GM21825 (cell line): ENCODE results near the gene MED20.

ENCODE experiments used
- ATAC-seq: cut with Tn5 transposase; IDR thresholded peaks from one replicate; pipeline ENCODE4 v1.9.1; 2021; ENCODE audit warnings: mild to moderate bottlenecking, moderate library complexity; ENCODE audit not compliant: unreplicated experiment

Gene MED20

DNA sequence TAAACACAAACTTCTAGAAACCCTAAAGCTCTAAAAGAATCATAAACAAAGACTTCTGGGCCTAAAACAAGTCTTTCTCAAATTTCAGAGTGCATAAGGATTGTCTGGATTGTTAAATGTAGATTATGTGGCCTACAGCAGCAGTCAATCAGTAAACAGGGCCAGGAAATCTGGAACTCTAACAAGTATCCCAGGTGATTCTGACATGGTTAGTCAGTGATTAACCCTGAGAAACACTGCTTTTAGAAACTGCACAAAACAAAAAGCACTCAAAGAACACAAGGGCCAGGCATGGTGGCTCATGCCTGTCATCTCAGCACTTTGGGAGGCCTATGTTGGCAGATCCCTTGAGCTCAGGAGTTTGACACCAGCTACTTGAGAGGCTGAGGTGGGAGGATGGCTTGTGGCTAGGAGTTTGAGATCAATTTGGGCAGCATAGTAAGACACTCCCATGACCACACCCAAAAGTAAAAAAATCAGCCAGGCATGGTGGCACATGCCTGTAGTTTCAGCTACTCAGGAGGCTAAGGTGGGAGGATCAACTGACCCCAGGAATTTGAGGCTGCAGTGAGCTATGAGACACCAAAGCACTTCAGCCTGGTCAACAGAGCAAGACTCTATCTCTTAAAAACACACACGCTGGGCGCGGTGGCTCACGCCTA, 5.9 kb downstream of the MED20 start:
- no peak for ATAC-seq

- no peak for ATAC-seq
Measured at GRCh38 chr6:41914343-41914742, 6.6 kb downstream of the MED20 start.

DNA sequence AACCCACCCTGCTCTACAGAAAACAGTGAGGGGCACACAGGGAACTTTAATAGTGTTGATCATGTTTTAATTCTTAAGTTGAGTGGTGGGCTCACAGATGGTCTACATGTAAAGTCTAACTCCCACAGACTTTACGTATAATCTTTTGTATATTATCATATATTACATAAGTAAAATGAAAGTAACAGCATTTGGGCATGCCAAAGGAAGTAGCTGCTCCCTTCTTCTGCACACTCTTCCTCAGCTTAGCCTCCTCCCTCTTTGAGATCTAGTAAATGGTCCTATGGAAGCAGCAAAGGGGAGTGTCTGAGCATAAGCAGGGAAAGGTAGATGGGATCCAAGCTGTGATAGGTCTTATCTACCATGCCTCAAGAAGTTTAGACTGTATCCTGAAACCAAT, 11.2 kb downstream of the MED20 start:
- ATAC-seq: no peak

DNA sequence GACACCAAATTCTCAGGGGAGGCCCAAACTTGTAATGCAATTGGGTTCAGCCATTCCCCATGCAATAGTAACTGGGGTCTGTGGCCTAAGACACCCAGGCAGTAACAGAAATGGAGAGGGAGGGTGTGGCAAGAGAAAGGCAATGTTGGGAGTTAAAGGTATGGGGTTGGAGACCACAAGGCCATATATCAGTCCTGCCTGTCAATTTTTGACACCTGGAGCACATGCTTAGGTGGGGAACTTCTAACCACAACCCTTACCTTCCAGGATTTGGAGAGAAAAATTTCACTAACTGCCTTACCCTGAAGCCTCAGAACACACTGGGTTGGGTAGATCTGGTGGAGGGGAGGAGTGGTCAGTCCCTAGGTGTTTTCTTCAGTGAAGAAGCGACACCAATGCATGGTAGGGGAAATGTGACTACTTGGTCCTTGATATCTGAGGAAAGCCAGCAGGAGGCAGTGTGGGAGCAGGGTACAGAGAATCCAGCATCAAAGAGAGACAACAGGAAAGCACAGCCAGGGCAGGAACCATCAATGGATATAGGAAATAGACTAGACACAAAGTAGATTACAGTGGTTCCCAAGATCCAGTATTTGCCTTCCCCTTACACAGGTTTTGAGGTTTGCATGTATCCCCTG, 18.9 kb downstream of the MED20 start:
- no peak for ATAC-seq

- ATAC-seq: no peak
Measured at GRCh38 chr6:41900861-41901260, 20.1 kb downstream of the MED20 start.

GRCh38 chr6:41896281-41896680, 24.7 kb downstream of the MED20 start:
- no peak for ATAC-seq

DNA sequence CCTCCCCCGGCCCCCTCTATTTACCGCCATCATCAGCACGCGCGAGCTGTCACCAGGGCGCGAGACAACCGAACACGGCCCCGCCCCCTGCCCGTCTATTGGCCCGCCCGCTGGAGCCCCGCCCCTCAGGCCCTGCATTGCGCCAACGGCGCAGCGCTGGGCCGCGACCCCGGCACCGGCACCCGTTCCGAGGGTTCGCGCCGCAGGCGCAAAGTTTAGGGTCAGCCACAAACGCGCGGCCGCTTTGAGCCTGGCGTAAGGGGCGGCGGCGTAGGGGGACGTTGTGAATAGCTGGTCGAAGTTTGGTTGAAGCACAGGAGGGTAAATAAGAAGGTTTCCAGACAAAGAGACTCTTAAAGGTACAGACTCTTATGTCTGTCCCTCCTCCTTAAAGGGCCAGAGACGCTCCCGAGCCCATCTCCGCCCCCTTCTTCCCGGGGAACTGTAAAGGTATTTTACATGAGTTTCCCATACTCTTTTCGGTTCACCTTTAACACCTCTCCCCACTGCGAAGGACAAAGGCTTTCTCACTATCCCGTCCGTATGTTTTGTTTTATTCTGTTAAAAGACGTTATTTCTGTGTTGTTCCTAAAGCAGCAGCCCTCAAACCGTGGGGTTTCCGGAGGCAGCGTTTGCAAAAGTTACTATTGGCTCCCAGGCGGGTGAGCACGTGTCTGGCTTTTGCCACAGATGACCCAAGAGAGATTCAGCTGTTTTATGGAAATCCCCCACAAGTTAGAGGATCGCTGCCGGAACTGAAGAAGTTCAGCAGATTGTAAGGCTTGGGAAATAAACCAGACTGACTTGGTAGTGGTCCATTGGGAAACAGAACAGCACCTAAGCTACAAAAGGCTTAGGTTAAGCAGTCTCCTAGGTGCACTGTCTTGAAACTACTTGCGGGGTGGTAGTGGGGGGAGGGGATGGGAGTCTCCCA, 25.4 kb downstream of the MED20 start, which contains the start of gene USP49:
Gene USP49 (minus strand): TSS at position 76 of the 934 bp plus-strand sequence. CDS start 88,392 bp downstream, outside the sequence.
- peak; percentile 85 for ATAC-seq

- ATAC-seq: peak; percentile 29
Measured at GRCh38 chr6:41894366-41895299, 26.3 kb downstream of the MED20 start.

DNA sequence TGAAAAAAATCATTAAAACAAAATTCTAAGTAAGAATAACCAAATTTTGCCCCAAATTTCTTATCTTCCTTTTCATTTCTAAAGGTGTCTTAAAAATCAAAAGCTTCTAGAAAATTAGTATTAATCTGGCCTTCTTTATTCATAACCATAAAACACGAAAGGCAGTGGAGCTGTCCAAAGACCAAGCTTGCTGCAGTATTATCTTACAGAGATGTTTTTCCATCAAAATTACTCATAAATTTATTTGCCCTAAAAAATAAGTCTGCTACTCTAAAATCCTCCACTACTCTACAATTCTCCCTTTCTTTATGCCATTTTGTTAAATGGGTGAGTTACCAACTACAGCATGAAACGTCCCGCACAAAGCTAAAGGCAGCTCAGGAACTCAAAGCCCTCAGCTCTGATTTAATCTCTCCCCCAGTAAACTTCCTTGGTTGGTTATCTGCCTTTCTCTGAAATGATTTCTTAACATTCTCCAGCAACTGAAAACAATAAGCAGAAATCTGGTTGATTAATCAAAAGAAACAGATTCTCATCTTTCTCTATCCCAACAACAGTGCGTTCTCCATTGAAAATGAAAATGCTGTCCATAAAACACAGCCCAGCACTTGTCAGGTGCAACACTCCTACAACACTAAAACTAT, 27.9 kb downstream of the MED20 start:
- ATAC-seq: no peak

GRCh38 chr6:41887331-41887751, 33.6 kb downstream of the MED20 start:
- no peak for ATAC-seq

DNA sequence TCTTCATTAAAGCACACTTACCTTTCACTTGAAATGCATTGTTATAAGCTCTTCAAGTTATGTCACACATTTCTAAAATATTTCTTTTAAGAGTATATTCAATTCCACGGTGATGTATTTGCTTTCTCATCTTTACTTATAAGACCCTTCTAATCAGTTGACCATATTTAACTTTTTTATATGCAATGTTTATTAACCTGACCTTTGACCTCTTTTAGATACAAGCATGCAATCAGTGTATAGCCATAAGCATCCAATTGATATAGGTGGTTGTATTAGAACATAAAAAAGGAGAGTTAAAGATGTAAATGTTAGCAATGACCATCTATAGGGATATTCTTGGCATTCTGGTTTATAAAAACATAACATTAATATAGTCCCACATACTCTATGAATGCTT, 35.0 kb downstream of the MED20 start:
- no peak for ATAC-seq

- ATAC-seq: no peak
Measured at GRCh38 chr6:41884957-41885356, 36.0 kb downstream of the MED20 start.

DNA sequence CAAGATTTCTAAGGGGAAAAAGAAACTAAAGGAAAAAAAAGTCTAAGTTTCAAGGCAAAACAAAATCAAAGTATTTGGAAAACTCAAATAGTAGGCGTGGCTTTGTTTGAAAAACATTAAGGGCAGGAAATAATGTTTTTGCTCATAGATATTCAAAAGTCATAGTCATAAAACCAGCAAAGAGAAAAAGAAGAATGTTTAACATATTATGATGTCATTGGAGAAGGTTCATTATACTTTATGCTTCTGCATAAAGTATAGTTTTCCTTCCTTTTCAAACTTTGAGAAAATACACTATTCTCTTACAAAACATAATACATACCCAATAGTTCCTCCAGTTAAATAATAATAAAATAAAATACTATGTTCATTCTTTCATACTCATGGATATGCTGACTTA, 39.4 kb downstream of the MED20 start:
- no peak for ATAC-seq

DNA sequence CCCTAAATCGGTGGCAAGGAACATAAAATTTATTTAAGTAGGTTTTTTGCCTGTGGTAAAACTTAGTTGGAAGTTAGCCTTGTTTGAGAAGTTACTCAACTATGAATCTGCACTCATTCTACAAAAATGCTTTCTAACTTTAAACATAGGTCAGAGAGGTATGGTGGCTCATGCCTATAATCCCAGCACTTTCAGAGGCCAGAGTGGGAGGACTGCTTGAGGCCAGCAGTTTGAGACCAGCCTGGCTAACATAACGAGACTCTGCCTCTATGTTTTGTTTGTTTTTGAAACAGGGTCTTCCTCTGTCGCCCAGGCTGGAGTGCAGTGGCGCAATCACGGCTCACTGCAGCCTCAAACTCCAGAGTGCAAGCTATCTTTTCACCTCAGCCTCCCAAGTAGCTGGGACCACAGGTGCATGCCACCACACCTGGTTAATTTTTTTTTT, 42.0 kb downstream of the MED20 start:
- no peak for ATAC-seq

GRCh38 chr6:41878246-41878645, 42.7 kb downstream of the MED20 start:
- no peak for ATAC-seq

GRCh38 chr6:41877051-41877680, 43.8 kb downstream of the MED20 start:
- ATAC-seq: no peak

DNA sequence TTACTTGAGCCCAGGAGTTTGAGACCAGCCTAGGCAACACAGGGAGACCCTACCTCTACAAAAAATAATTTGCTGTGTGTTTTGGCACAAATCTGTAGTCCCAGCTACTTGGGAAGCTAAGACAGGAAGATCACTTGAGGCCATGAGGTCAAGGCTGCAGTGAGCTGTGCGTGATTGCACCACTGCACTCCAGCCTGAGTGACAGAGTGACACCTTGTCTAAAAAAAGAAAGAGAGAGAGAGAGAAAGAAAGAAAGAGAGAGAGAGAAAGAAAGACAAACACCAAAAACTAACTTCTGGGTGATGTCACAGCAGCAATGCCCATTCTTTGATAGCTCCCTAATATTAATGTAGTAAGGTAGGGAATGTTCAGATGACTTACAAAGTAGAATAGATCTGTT, 46.2 kb downstream of the MED20 start:
- no peak for ATAC-seq

GRCh38 chr6:41872147-41872546, 48.8 kb downstream of the MED20 start:
- ATAC-seq: no peak

- ATAC-seq: no peak
Measured at GRCh38 chr6:41871691-41872090, 49.2 kb downstream of the MED20 start.
